Kidney epithelial cell (primary cell): Measurements from ENCODE around the gene MRPL1. TPM values are rescaled to one million over a fixed set of nuclear protein-coding genes. Genes with fewer than 3 reads are reported as not detected.
A peak's percentile ranks its signal among the peaks of the same experiment; 100 is the strongest.

Experiments used
- DNase-seq: peaks from one replicate; pipeline ENCODE4 v3.0.0-alpha.2; 2010; ENCODE audit warnings: low read depth
- H3K27me3 ChIP-seq: 2 replicates; pipeline ENCODE4 v1.6.0; 2011; ENCODE audit warnings: low read length; ENCODE audit not compliant: control insufficient read depth, insufficient read depth
- H3K36me3 ChIP-seq: 2 replicates; pipeline ENCODE4 v1.5.1; 2011; ENCODE audit warnings: low read length; ENCODE audit not compliant: control insufficient read depth, insufficient read depth
- H3K4me3 ChIP-seq: 2 replicates; pipeline ENCODE4 v1.5.1; 2011; ENCODE audit warnings: low read depth, mild to moderate bottlenecking, control low read depth, low read length
- CTCF ChIP-seq: IDR thresholded peaks from 2 replicates; pipeline ENCODE4 v1.5.1; 2011; ENCODE audit warnings: mild to moderate bottlenecking, moderate library complexity, low read length, control low read depth, inconsistent platforms; ENCODE audit not compliant: insufficient read depth, poor library complexity, severe bottlenecking
- total RNA-seq: library from RNA; depleted of rRNA; stranded (reverse); fragments of >200 nt; gene quantifications from 2 replicates; pipeline ENCODE4 v1.2.3, GENCODE V29; 2015

The MRPL1 gene
- total RNA-seq, 1 donor from 2014 or later = 35.8 TPM

GRCh38 chr4:77921701-77922100 is 59.1 kb downstream of the MRPL1 start:
- peak; percentile 86 for DNase-seq
- TF ChIP-seq CTCF = no peak
- Histone ChIP-seq H3K4me3 (no peak overlapping the region), H3K36me3 (no peaks in the 10 kb centered on the region), H3K27me3 (no peaks in the 10 kb centered on the region)

DNA sequence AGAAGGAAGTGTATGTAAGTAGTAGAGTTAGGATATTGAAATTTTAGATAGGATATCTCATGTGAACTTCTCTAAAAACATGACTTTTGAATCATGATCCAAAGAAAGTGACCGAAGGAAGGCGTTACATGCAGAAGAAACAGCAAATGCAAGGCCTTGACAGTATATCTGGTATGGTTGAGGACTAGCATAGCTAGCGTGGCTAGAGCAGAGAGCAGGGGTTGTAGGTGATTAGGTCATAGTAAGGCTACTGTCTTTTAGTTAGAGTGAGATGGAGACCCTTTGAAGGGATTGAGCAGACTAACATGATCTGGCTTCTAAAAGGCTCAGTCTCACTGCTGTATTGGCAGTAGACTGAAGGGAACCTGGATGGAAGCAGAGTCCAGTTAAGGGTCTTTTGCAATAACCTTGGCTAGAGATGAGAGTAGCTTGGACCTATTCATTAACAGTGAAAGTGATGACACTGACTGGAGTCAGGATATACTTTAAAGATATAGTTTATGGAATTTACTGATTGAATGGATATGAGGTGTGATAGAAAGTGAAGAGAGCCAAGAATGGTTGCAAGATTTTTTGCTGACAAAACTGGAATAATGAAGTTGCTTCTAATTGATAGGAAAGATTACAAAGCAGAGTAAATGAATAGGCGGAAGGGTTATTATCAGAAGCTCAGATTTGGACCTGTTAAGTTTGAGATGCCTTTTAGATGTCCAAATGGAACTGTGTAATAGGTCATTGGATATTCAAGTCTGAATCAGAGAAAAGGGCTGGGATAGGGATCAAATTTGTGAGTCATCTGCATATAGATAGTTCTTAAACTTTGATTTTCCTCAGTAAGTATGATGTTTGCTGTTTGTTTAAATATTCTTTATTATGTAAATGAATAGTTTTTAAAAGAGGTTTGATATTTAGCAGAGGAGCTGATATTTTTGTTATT is 59.8 kb downstream of the MRPL1 start:
- Histone ChIP-seq H3K36me3 (no peaks in the 10 kb centered on the region), H3K27me3 (no peaks in the 10 kb centered on the region), H3K4me3 (no peak overlapping the region)
- no peak for DNase-seq
- TF ChIP-seq CTCF = no peak

GRCh38 chr4:77927991-77928925 is 65.6 kb downstream of the MRPL1 start:
- TF ChIP-seq CTCF = no peak
- no peak overlapping the region for H3K4me3 ChIP-seq
- DNase-seq = no peak
- H3K27me3 ChIP-seq = no peaks in the 10 kb centered on the region
- no peaks in the 10 kb centered on the region for H3K36me3 ChIP-seq

DNA sequence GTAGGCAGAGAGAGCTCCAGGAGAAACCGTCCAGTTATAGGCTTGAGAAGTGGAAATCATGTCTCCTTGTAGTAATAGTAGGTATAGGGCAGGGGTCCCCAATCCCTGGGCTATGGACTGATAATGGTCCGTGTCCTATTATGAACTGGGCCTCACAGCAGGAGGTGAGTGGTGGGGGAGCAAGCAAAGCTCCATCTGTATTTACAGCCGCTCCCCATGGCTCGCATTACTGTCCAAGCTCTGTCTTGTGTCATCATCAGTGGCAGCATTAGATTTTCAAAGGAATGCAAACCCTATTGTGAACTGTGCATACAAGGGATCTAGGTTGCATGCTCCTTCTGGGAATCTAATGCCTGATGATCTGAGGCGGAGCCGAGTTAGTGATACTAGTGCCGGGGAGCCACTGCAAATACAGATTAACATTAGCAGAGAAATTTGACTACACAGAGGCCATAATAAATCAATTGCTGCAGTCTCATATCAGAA is 67.6 kb downstream of the MRPL1 start:
- DNase-seq = no peak
- H3K36me3 ChIP-seq = no peaks in the 10 kb centered on the region
- no peaks in the 10 kb centered on the region for H3K27me3 ChIP-seq
- H3K4me3 ChIP-seq = no peak overlapping the region
- TF ChIP-seq CTCF = no peak

DNA sequence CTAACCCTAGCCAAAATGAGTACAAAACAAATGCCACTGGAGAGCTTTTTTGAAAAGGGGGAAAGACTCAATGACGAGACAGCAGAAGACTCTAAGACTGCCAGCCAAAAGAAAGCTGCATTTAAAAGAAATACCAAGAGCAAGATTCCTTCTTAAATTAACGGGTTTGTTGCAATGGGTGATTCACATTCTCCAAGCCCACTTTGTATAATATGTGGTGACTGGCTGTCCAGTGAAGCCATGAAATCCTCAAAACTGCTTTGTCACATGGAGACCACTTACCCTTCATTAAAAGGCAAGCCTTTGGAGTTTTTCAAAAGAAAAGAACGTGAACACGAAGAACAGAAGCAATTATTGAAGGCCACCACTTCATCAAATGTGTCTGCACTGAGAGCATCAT is 68.2 kb downstream of the MRPL1 start:
- Histone ChIP-seq H3K4me3 (no peak overlapping the region), H3K36me3 (no peaks in the 10 kb centered on the region), H3K27me3 (no peaks in the 10 kb centered on the region)
- no peak for DNase-seq
- no peak for TF ChIP-seq CTCF
